ENCODE measurements around the gene OXCT1.

OXCT1 gene

GRCh38 chr5:41764650-41765049, 105.6 kb downstream of the OXCT1 start:
- H3K4me3 Mint-ChIP-seq = no peak overlapping the region
- TF ChIP-seq CTCF (IDR thresholded peaks at IDR 0.05; ENCODE audit: unreplicated experiment in 3 of 3) = no peak
- H3K27me3 Mint-ChIP-seq (ENCODE audit: low read depth) = no peaks in the 10 kb centered on the region
- peaks cover 7% of the 10 kb centered on the region for H3K36me3 Mint-ChIP-seq (ENCODE audit: low read depth)
- no peaks in the 10 kb centered on the region for H3K9me3 Mint-ChIP-seq
- no peak overlapping the region for H3K27ac Mint-ChIP-seq
- peaks cover 23% of the 10 kb centered on the region for H3K4me1 Mint-ChIP-seq

GRCh38 chr5:41763574-41763973, 106.7 kb downstream of the OXCT1 start:
- H3K9me3 Mint-ChIP-seq = no peaks in the 10 kb centered on the region
- peaks cover 23% of the 10 kb centered on the region for H3K4me1 Mint-ChIP-seq
- TF ChIP-seq CTCF (IDR thresholded peaks at IDR 0.05; ENCODE audit: unreplicated experiment in 3 of 3) = no peak
- no peaks in the 10 kb centered on the region for H3K27me3 Mint-ChIP-seq (ENCODE audit: low read depth)
- peak overlapping the region; percentile 0 to 75 (median 7) for H3K27ac Mint-ChIP-seq
- H3K36me3 Mint-ChIP-seq (ENCODE audit: low read depth) = peaks cover 10% of the 10 kb centered on the region
- no peak overlapping the region for H3K4me3 Mint-ChIP-seq

- H3K4me1 Mint-ChIP-seq = peaks cover 23% of the 10 kb centered on the region
- H3K4me3 Mint-ChIP-seq = no peak overlapping the region
- no peaks in the 10 kb centered on the region for H3K9me3 Mint-ChIP-seq
- no peaks in the 10 kb centered on the region for H3K27me3 Mint-ChIP-seq (ENCODE audit: low read depth)
- peak overlapping the region; percentile 0 to 75 (median 7) for H3K27ac Mint-ChIP-seq
- peaks cover 11% of the 10 kb centered on the region for H3K36me3 Mint-ChIP-seq (ENCODE audit: low read depth)
- no peak for TF ChIP-seq CTCF (IDR thresholded peaks at IDR 0.05; ENCODE audit: unreplicated experiment in 3 of 3)
Measured at GRCh38 chr5:41763081-41763480, 107.1 kb downstream of the OXCT1 start.

GRCh38 chr5:41762426-41762825, 107.8 kb downstream of the OXCT1 start:
- no peak overlapping the region for H3K4me3 Mint-ChIP-seq
- H3K27me3 Mint-ChIP-seq (ENCODE audit: low read depth) = no peaks in the 10 kb centered on the region
- H3K4me1 Mint-ChIP-seq = peaks cover 23% of the 10 kb centered on the region
- TF ChIP-seq CTCF (IDR thresholded peaks at IDR 0.05; ENCODE audit: unreplicated experiment in 3 of 3) = no peak
- peaks cover 18% of the 10 kb centered on the region for H3K36me3 Mint-ChIP-seq (ENCODE audit: low read depth)
- H3K9me3 Mint-ChIP-seq = no peaks in the 10 kb centered on the region
- peak overlapping the region in 1 of 3 experiments; percentile 75 for H3K27ac Mint-ChIP-seq

- H3K27ac Mint-ChIP-seq = no peak overlapping the region
- peaks cover 23% of the 10 kb centered on the region for H3K4me1 Mint-ChIP-seq
Measured at GRCh38 chr5:41761663-41762062, 108.6 kb downstream of the OXCT1 start.

More at GRCh38 chr5:41761663-41762062, 108.6 kb downstream of the OXCT1 start:
- peaks cover 20% of the 10 kb centered on the region for H3K36me3 Mint-ChIP-seq (ENCODE audit: low read depth)
- no peaks in the 10 kb centered on the region for H3K9me3 Mint-ChIP-seq
- TF ChIP-seq CTCF (IDR thresholded peaks at IDR 0.05; ENCODE audit: unreplicated experiment in 3 of 3) = no peak
- no peaks in the 10 kb centered on the region for H3K27me3 Mint-ChIP-seq (ENCODE audit: low read depth)
- H3K4me3 Mint-ChIP-seq = no peak overlapping the region

Measured in nephron (organoid).